ENCODE data around the gene TOM1L1. TPM values are rescaled to one million over a fixed set of nuclear protein-coding genes. Genes with fewer than 3 reads are reported as not detected.

The TOM1L1 gene
- total RNA-seq, 1 experiment from 2014 or later = 44.6 TPM

- no peaks in the 10 kb centered on the region for H4K20me1 ChIP-seq (ENCODE audit: control insufficient read depth, insufficient read depth, insufficient read length)
- no peak for DNase-seq
- H2BK5ac ChIP-seq (ENCODE audit: insufficient read length, low read length) = no peak overlapping the region
- no peak overlapping the region for H3K9ac ChIP-seq (ENCODE audit: extremely low read depth, insufficient read length, low read length)
- no peak overlapping the region for H4K91ac ChIP-seq (ENCODE audit: insufficient read length, low read depth, low read length)
- Mint-ChIP-seq H3K27me3 (ENCODE audit: low read depth) (no peaks in the 10 kb centered on the region), H3K27ac (no peak overlapping the region), H3K4me3 (no peak overlapping the region), H3K4me1 (peaks cover 15 to 27% of the 10 kb centered on the region in 2 experiments), H3K9me3 (no peaks in the 10 kb centered on the region), H3K36me3 (ENCODE audit: insufficient read depth in 1 of 3, low read depth in 3 of 3) (peaks cover 56 to 59% (median 57%) of the 10 kb centered on the region in 3 experiments)
- no peak overlapping the region for H3K4ac ChIP-seq (ENCODE audit: low read depth, low read length)
- no peak overlapping the region for H3T11ph ChIP-seq (ENCODE audit: low read length)
- no peak overlapping the region for H2BK12ac ChIP-seq (ENCODE audit: insufficient read length, low read depth, low read length)
- no peaks in the 10 kb centered on the region; the same call in 1 of the 2 replicates for H3K4me1 ChIP-seq (ENCODE audit: insufficient read depth, low read length)
- no peak overlapping the region for H3K23ac ChIP-seq (ENCODE audit: insufficient read length, low read depth, low read length)
- no peak overlapping the region for H4K8ac ChIP-seq (replicated peaks; ENCODE audit: insufficient read length, low read depth, low read length)
- H2BK120ac ChIP-seq (ENCODE audit: low read depth, low read length, poor library complexity, severe bottlenecking) = no peak overlapping the region
- no peak overlapping the region for H2AFZ ChIP-seq (ENCODE audit: low read length)
- H3K9me3 ChIP-seq (ENCODE audit: control insufficient read depth, low read depth, low read length) = no peaks in the 10 kb centered on the region
- H3K56ac ChIP-seq (ENCODE audit: insufficient read length, low read depth, low read length) = no peak overlapping the region
- TF ChIP-seq, protein P1, sequence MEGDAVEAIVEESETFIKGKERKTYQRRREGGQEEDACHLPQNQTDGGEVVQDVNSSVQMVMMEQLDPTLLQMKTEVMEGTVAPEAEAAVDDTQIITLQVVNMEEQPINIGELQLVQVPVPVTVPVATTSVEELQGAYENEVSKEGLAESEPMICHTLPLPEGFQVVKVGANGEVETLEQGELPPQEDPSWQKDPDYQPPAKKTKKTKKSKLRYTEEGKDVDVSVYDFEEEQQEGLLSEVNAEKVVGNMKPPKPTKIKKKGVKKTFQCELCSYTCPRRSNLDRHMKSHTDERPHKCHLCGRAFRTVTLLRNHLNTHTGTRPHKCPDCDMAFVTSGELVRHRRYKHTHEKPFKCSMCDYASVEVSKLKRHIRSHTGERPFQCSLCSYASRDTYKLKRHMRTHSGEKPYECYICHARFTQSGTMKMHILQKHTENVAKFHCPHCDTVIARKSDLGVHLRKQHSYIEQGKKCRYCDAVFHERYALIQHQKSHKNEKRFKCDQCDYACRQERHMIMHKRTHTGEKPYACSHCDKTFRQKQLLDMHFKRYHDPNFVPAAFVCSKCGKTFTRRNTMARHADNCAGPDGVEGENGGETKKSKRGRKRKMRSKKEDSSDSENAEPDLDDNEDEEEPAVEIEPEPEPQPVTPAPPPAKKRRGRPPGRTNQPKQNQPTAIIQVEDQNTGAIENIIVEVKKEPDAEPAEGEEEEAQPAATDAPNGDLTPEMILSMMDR (conservative IDR thresholded peaks at IDR 0.05) = no peak
- H3K4me2 ChIP-seq (ENCODE audit: insufficient read depth, insufficient read length, low read length) = no peak overlapping the region
- H4K5ac ChIP-seq (ENCODE audit: insufficient read length, low read depth, low read length) = no peak overlapping the region
- H3K79me2 ChIP-seq (ENCODE audit: insufficient read depth, low read length) = peaks cover 16% of the 10 kb centered on the region; the same call in 1 of the 2 replicates
- no peak overlapping the region for H3K18ac ChIP-seq (ENCODE audit: insufficient read length, low read depth, low read length)
- no CpG with 5 or more reads among the region's 5 CpGs for WGBS (ENCODE audit: extremely low coverage, insufficient read length, low lambda C conversion rate)
- H3K27me3 ChIP-seq (ENCODE audit: insufficient read depth, low read length) = no peaks in the 10 kb centered on the region
- H3K79me1 ChIP-seq (ENCODE audit: insufficient read depth, low read depth, low read length, poor library complexity, severe bottlenecking) = peaks cover 3% of the 10 kb centered on the region
- H3K27ac ChIP-seq (ENCODE audit: insufficient read length, low read depth, low read length) = no peak overlapping the region
- no peak overlapping the region for H2AK5ac ChIP-seq (ENCODE audit: insufficient read length, low read length)
- no peak overlapping the region for H2BK20ac ChIP-seq (ENCODE audit: low read depth, low read length, poor library complexity, severe bottlenecking)
- no peak overlapping the region for H2BK15ac ChIP-seq (ENCODE audit: low read depth, low read length)
- H3K14ac ChIP-seq (ENCODE audit: insufficient read depth, low read length) = no peak overlapping the region
- no peaks in the 10 kb centered on the region for H3K23me2 ChIP-seq (ENCODE audit: insufficient read length, low read depth, low read length, poor library complexity, severe bottlenecking)
Observed at GRCh38 chr17:54907376-54907775, 6.7 kb downstream of the TOM1L1 start.
